ENCODE data around the gene COA6. TPM values are rescaled to one million over a fixed set of nuclear protein-coding genes. Genes with fewer than 3 reads are reported as not detected.

The COA6 gene
- total and polyA plus RNA-seq, 10 donors, result 6.9 to 57.4 (median 18.5) TPM

DNA sequence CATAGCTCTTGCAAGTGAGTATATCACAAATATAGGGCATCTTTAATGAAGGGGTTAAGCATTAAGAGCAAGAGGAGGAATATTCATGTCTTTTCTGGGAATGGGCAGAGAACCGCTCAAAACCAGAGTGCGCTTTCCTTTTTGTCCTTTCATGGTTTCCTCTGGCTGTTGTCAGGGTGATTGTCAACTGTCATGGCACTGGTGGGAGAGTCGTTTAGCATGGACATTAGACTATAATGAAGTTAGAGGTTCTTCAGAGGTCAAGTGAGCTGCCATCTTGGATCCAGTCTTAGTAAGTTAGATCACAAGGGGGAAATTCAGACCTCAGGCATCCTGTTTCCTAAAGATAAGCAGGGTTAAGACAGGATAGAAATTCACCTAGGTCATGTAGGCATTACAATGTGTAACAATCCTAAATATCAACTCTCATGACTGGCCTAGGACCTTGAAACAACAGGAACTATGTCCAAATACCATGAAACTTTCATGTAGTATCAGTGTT is 12.1 kb upstream of the COA6 start:
- Histone ChIP-seq H3K27me3 (replicated peaks in 1 of 7) (no peaks in the 10 kb centered on the region), H3K27ac (no peak overlapping the region), H3K36me3 (no peaks in the 10 kb centered on the region), H3K9me3 (no peaks in the 10 kb centered on the region), H3K4me1 (peaks cover 0 to 6% (median 0%) of the 10 kb centered on the region in 6 donors), H3K4me3 (no peak overlapping the region)
- TF ChIP-seq POLR2A (IDR thresholded peaks at IDR 0.05), result no peak
- TF ChIP-seq, protein P1, sequence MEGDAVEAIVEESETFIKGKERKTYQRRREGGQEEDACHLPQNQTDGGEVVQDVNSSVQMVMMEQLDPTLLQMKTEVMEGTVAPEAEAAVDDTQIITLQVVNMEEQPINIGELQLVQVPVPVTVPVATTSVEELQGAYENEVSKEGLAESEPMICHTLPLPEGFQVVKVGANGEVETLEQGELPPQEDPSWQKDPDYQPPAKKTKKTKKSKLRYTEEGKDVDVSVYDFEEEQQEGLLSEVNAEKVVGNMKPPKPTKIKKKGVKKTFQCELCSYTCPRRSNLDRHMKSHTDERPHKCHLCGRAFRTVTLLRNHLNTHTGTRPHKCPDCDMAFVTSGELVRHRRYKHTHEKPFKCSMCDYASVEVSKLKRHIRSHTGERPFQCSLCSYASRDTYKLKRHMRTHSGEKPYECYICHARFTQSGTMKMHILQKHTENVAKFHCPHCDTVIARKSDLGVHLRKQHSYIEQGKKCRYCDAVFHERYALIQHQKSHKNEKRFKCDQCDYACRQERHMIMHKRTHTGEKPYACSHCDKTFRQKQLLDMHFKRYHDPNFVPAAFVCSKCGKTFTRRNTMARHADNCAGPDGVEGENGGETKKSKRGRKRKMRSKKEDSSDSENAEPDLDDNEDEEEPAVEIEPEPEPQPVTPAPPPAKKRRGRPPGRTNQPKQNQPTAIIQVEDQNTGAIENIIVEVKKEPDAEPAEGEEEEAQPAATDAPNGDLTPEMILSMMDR (IDR thresholded peaks at IDR 0.05 in 8 of 11, conservative IDR thresholded peaks at IDR 0.05 in 3 of 11), result no peak
- no peak for TF ChIP-seq POLR2AphosphoS5 (IDR thresholded peaks at IDR 0.05)
- 68 to 73% (median 73%) methylated on average over 3 of the region's 3 CpGs for WGBS, 5 donors
- intact Hi-C loops (cut with DNase I; ENCODE audit: low total_unique reads), result no loop called here
- DNase-seq, result no peak

DNA sequence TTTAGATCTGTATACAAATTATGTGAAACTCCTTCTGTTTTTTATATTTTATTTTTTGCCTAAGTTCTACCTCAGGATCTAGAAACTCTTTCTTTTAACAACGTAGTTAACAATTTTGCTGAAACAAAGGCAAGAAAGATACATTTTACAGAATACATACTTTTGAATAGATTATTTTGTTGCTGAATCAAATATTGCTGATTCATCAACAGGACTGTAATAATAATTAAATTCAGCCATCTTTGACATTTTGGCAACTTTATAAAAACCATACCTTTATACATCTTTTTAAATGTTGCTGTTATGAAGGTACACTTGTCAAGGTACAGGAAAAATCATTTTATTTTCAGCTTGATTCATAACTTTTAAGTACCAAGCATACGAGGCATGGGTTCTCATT is 10.7 kb upstream of the COA6 start:
- Histone ChIP-seq H3K9me3 (no peaks in the 10 kb centered on the region), H3K4me3 (no peak overlapping the region), H3K4me1 (peaks cover 0 to 4% (median 0%) of the 10 kb centered on the region in 6 donors), H3K27ac (no peak overlapping the region), H3K27me3 (replicated peaks in 1 of 7) (no peaks in the 10 kb centered on the region), H3K36me3 (no peaks in the 10 kb centered on the region)
- no peak for DNase-seq
- TF ChIP-seq POLR2AphosphoS5 (IDR thresholded peaks at IDR 0.05) (no peak), POLR2A (IDR thresholded peaks at IDR 0.05) (no peak)
- TF ChIP-seq, protein P1 (IDR thresholded peaks at IDR 0.05 in 8 of 11, conservative IDR thresholded peaks at IDR 0.05 in 3 of 11), result no peak
- intact Hi-C loops (cut with DNase I; ENCODE audit: low total_unique reads), result no loop called here
- WGBS, 5 donors, result 64 to 93% (median 88%) methylated on average over 2 of the region's 2 CpGs

DNA sequence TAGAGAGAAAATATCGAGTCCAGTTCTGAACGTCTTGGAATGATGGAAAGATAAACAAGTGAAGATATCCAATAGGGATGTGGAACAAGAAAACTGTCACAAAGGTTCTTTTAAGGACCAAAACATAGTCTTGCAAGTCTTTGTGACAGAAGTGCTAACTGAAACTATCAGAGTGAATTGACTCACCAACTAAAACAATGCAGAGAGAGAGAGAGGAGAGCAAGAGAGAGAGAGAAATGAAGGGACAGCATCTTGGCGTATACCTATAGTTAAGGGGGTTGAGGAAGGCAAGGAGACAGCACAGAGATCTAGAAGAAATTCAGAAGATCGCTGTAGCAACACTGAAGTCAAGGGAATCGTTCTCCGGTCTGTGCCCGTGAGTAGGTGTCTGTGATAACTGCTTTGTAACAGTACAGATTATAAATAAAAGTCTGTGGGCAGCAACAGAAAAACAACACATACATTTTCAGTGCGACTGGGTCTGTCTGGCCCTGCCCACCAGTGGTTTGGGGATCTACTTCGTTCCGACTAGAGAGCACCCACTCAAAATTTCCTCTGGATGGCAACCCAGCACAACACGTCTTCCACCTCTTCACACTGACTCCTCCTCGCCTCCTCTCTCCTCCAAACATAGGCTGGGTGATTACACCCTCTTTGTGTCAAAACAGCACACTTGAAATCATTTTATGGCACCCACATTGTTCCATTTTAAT is 4.8 kb upstream of the COA6 start:
- TF ChIP-seq, protein P1 (IDR thresholded peaks at IDR 0.05 in 8 of 11, conservative IDR thresholded peaks at IDR 0.05 in 3 of 11), result no peak
- TF ChIP-seq POLR2A (IDR thresholded peaks at IDR 0.05) (no peak), POLR2AphosphoS5 (IDR thresholded peaks at IDR 0.05) (no peak)
- no peak for DNase-seq
- H3K27me3 ChIP-seq (replicated peaks in 1 of 7), result no peaks in the 10 kb centered on the region
- H3K27ac ChIP-seq, result no peak overlapping the region
- 73 to 82% (median 76%) methylated on average over 12 of the region's 12 CpGs for whole genome bisulfite sequencing, 5 donors
- H3K36me3 ChIP-seq, result no peaks in the 10 kb centered on the region
- H3K9me3 ChIP-seq, result no peaks in the 10 kb centered on the region
- no peak overlapping the region for H3K4me3 ChIP-seq
- intact Hi-C loops (cut with DNase I; ENCODE audit: low total_unique reads), result no loop called here
- H3K4me1 ChIP-seq, result peaks cover 0 to 14% (median 8%) of the 10 kb centered on the region in 6 donors

DNA sequence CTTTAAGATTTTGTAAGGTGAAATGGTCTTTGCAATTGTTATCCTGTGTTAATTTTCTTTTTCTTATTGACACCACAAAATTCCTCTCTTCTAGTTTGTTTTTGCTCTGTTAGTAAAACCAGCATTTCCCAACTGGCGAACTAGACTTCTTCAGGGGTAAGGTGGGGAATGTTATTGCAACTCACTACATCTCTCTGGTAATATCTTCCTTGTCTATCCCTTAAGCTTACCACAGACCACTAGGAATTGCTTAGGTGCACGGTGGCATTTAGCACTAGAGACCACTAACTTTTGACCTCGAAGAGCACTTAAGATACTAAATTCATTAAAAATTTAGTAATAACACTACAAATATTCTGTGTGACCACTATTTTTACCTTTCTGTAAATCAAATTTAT is 4.2 kb upstream of the COA6 start:
- Histone ChIP-seq H3K36me3 (no peaks in the 10 kb centered on the region), H3K27me3 (replicated peaks in 1 of 7) (no peaks in the 10 kb centered on the region), H3K4me1 (peaks cover 0 to 17% (median 9%) of the 10 kb centered on the region in 6 donors), H3K4me3 (no peak overlapping the region), H3K9me3 (no peaks in the 10 kb centered on the region), H3K27ac (no peak overlapping the region)
- WGBS, 5 donors, result 76 to 91% (median 88%) methylated on average over 3 of the region's 3 CpGs
- DNase-seq, result no peak
- TF ChIP-seq POLR2A (IDR thresholded peaks at IDR 0.05) (no peak), POLR2AphosphoS5 (IDR thresholded peaks at IDR 0.05) (no peak)
- TF ChIP-seq, protein P1 (IDR thresholded peaks at IDR 0.05 in 8 of 11, conservative IDR thresholded peaks at IDR 0.05 in 3 of 11), result no peak
- intact Hi-C loops (cut with DNase I; ENCODE audit: low total_unique reads), result no loop called here
